GM21360 (cell line): ENCODE results near the gene LSP1.

ENCODE experiments used
- ATAC-seq: cut with Tn5 transposase; IDR thresholded peaks from one replicate; pipeline ENCODE4 v1.9.1; 2021; ENCODE audit warnings: mild to moderate bottlenecking, moderate library complexity; ENCODE audit not compliant: unreplicated experiment

The LSP1 gene

GRCh38 chr11:1913271-1914060, 60.6 kb downstream of the LSP1 start:
- no peak for ATAC-seq

GRCh38 chr11:1915795-1916131, 62.9 kb downstream of the LSP1 start:
- ATAC-seq, result no peak

GRCh38 chr11:1916132-1916985, 63.5 kb downstream of the LSP1 start:
- no peak for ATAC-seq

- ATAC-seq, result no peak
Measured at GRCh38 chr11:1916986-1917522, 64.2 kb downstream of the LSP1 start.

- no peak for ATAC-seq
Measured at GRCh38 chr11:1917523-1918435, 64.9 kb downstream of the LSP1 start.

GRCh38 chr11:1918436-1919315, 65.8 kb downstream of the LSP1 start:
- ATAC-seq, result no peak

- ATAC-seq, result no peak
Measured at GRCh38 chr11:1919391-1920127, 66.7 kb downstream of the LSP1 start, which contains the start of gene TNNT3. TSS of gene TNNT3 (plus strand) at chr11:1919703. CDS start at chr11:1922875, 3,172 bp downstream.

GRCh38 chr11:1920128-1920908, 67.4 kb downstream of the LSP1 start:
- no peak for ATAC-seq

- no peak for ATAC-seq
Measured at GRCh38 chr11:1920909-1921573, 68.2 kb downstream of the LSP1 start.

GRCh38 chr11:1921574-1922141, 68.8 kb downstream of the LSP1 start:
- no peak for ATAC-seq

GRCh38 chr11:1922481-1923081, 69.7 kb downstream of the LSP1 start:
- ATAC-seq, result no peak

- ATAC-seq, result no peak
Measured at GRCh38 chr11:1923201-1923956, 70.5 kb downstream of the LSP1 start.

- ATAC-seq, result no peak
Measured at GRCh38 chr11:1924181-1924580, 71.3 kb downstream of the LSP1 start.

GRCh38 chr11:1924646-1925372, 71.9 kb downstream of the LSP1 start:
- ATAC-seq, result no peak

- no peak for ATAC-seq
Measured at GRCh38 chr11:1925373-1926155, 72.7 kb downstream of the LSP1 start.
